ENCODE data around the gene MINDY4. TPM values are rescaled to one million over a fixed set of nuclear protein-coding genes. Genes with fewer than 3 reads are reported as not detected.

Gene MINDY4
- total RNA-seq, 1 donor from 2014 or later = 1.2 TPM

GRCh38 chr7:30923009-30923773 lies 152.0 kb downstream of the MINDY4 start:
- H3K27ac Mint-ChIP-seq = no peak overlapping the region
- no peaks in the 10 kb centered on the region for H3K9me3 Mint-ChIP-seq
- no peak for DNase-seq
- intact Hi-C loops (cut with micrococcal nuclease) = no loop called here
- H3K36me3 Mint-ChIP-seq (ENCODE audit: low read depth) = no peaks in the 10 kb centered on the region
- no peaks in the 10 kb centered on the region for H3K4me1 Mint-ChIP-seq
- no peaks in the 10 kb centered on the region for H3K27me3 Mint-ChIP-seq
- H3K4me3 Mint-ChIP-seq = no peak overlapping the region

- no peaks in the 10 kb centered on the region for H3K4me1 Mint-ChIP-seq
- DNase-seq = no peak
- no peaks in the 10 kb centered on the region for H3K9me3 Mint-ChIP-seq
- H3K27me3 Mint-ChIP-seq = no peaks in the 10 kb centered on the region
- H3K4me3 Mint-ChIP-seq = no peak overlapping the region
- no peak overlapping the region for H3K27ac Mint-ChIP-seq
- intact Hi-C loops (cut with micrococcal nuclease) = no loop called here
- no peaks in the 10 kb centered on the region for H3K36me3 Mint-ChIP-seq (ENCODE audit: low read depth)
Observed at GRCh38 chr7:30923774-30924413, 152.7 kb downstream of the MINDY4 start.

GRCh38 chr7:30924624-30925023 lies 153.4 kb downstream of the MINDY4 start:
- no peaks in the 10 kb centered on the region for H3K36me3 Mint-ChIP-seq (ENCODE audit: low read depth)
- no peaks in the 10 kb centered on the region for H3K9me3 Mint-ChIP-seq
- H3K4me1 Mint-ChIP-seq = no peaks in the 10 kb centered on the region
- no peak for DNase-seq
- no peak overlapping the region for H3K27ac Mint-ChIP-seq
- no peaks in the 10 kb centered on the region for H3K27me3 Mint-ChIP-seq
- H3K4me3 Mint-ChIP-seq = no peak overlapping the region
- intact Hi-C loops (cut with micrococcal nuclease) = no loop called here

GRCh38 chr7:30925117-30925516 lies 153.9 kb downstream of the MINDY4 start:
- Mint-ChIP-seq H3K36me3 (ENCODE audit: low read depth) (no peaks in the 10 kb centered on the region), H3K27ac (no peak overlapping the region), H3K27me3 (no peaks in the 10 kb centered on the region), H3K4me1 (no peaks in the 10 kb centered on the region), H3K4me3 (no peak overlapping the region), H3K9me3 (no peaks in the 10 kb centered on the region)
- no peak for DNase-seq
- intact Hi-C loops (cut with micrococcal nuclease) = no loop called here

- no peaks in the 10 kb centered on the region for H3K36me3 Mint-ChIP-seq (ENCODE audit: low read depth)
- no peaks in the 10 kb centered on the region for H3K4me1 Mint-ChIP-seq
- no peaks in the 10 kb centered on the region for H3K27me3 Mint-ChIP-seq
- intact Hi-C loops (cut with micrococcal nuclease) = no loop called here
- no peak for DNase-seq
- H3K9me3 Mint-ChIP-seq = no peaks in the 10 kb centered on the region
- no peak overlapping the region for H3K27ac Mint-ChIP-seq
- no peak overlapping the region for H3K4me3 Mint-ChIP-seq
Observed at GRCh38 chr7:30925913-30926312, 154.7 kb downstream of the MINDY4 start.

GRCh38 chr7:30926313-30926712 lies 155.1 kb downstream of the MINDY4 start:
- H3K36me3 Mint-ChIP-seq (ENCODE audit: low read depth) = no peaks in the 10 kb centered on the region
- H3K4me3 Mint-ChIP-seq = no peak overlapping the region
- H3K9me3 Mint-ChIP-seq = no peaks in the 10 kb centered on the region
- intact Hi-C loops (cut with micrococcal nuclease) = no loop called here
- H3K4me1 Mint-ChIP-seq = no peaks in the 10 kb centered on the region
- H3K27ac Mint-ChIP-seq = no peak overlapping the region
- H3K27me3 Mint-ChIP-seq = no peaks in the 10 kb centered on the region
- DNase-seq = no peak

GRCh38 chr7:30927040-30927439 lies 155.8 kb downstream of the MINDY4 start:
- intact Hi-C loops (cut with micrococcal nuclease) = no loop called here
- H3K4me3 Mint-ChIP-seq = no peak overlapping the region
- H3K27me3 Mint-ChIP-seq = no peaks in the 10 kb centered on the region
- no peaks in the 10 kb centered on the region for H3K36me3 Mint-ChIP-seq (ENCODE audit: low read depth)
- H3K9me3 Mint-ChIP-seq = no peaks in the 10 kb centered on the region
- no peaks in the 10 kb centered on the region for H3K4me1 Mint-ChIP-seq
- DNase-seq = no peak
- no peak overlapping the region for H3K27ac Mint-ChIP-seq

GRCh38 chr7:30927559-30927958 lies 156.3 kb downstream of the MINDY4 start:
- intact Hi-C loops (cut with micrococcal nuclease) = no loop called here
- Mint-ChIP-seq H3K27me3 (no peaks in the 10 kb centered on the region), H3K9me3 (no peaks in the 10 kb centered on the region), H3K27ac (no peak overlapping the region), H3K4me3 (no peak overlapping the region), H3K36me3 (ENCODE audit: low read depth) (no peaks in the 10 kb centered on the region), H3K4me1 (no peaks in the 10 kb centered on the region)
- DNase-seq = no peak

GRCh38 chr7:30928254-30928872 lies 157.1 kb downstream of the MINDY4 start:
- no peaks in the 10 kb centered on the region for H3K9me3 Mint-ChIP-seq
- intact Hi-C loops (cut with micrococcal nuclease) = no loop called here
- no peak overlapping the region for H3K4me3 Mint-ChIP-seq
- H3K4me1 Mint-ChIP-seq = no peaks in the 10 kb centered on the region
- no peaks in the 10 kb centered on the region for H3K36me3 Mint-ChIP-seq (ENCODE audit: low read depth)
- H3K27me3 Mint-ChIP-seq = no peaks in the 10 kb centered on the region
- DNase-seq = no peak
- no peak overlapping the region for H3K27ac Mint-ChIP-seq

GRCh38 chr7:30929686-30930085 lies 158.5 kb downstream of the MINDY4 start:
- Mint-ChIP-seq H3K9me3 (no peaks in the 10 kb centered on the region), H3K36me3 (ENCODE audit: low read depth) (no peaks in the 10 kb centered on the region), H3K4me1 (no peaks in the 10 kb centered on the region), H3K27ac (no peak overlapping the region), H3K27me3 (no peaks in the 10 kb centered on the region), H3K4me3 (no peak overlapping the region)
- intact Hi-C loops (cut with micrococcal nuclease) = no loop called here
- no peak for DNase-seq

- H3K27ac Mint-ChIP-seq = no peak overlapping the region
- intact Hi-C loops (cut with micrococcal nuclease) = no loop called here
- DNase-seq = no peak
- H3K36me3 Mint-ChIP-seq (ENCODE audit: low read depth) = no peaks in the 10 kb centered on the region
- no peaks in the 10 kb centered on the region for H3K9me3 Mint-ChIP-seq
- no peaks in the 10 kb centered on the region for H3K4me1 Mint-ChIP-seq
- H3K4me3 Mint-ChIP-seq = no peak overlapping the region
- peaks cover 1% of the 10 kb centered on the region for H3K27me3 Mint-ChIP-seq
Observed at GRCh38 chr7:30930621-30931020, 159.4 kb downstream of the MINDY4 start.

GRCh38 chr7:30931161-30931928 lies 160.1 kb downstream of the MINDY4 start:
- Mint-ChIP-seq H3K27ac (no peak overlapping the region), H3K36me3 (ENCODE audit: low read depth) (no peaks in the 10 kb centered on the region), H3K4me3 (no peak overlapping the region), H3K4me1 (no peaks in the 10 kb centered on the region), H3K27me3 (peaks cover 1% of the 10 kb centered on the region), H3K9me3 (no peaks in the 10 kb centered on the region)
- DNase-seq = no peak
- intact Hi-C loops (cut with micrococcal nuclease) = no loop called here

GRCh38 chr7:30931929-30932540 lies 160.8 kb downstream of the MINDY4 start:
- Mint-ChIP-seq H3K9me3 (no peaks in the 10 kb centered on the region), H3K36me3 (ENCODE audit: low read depth) (no peaks in the 10 kb centered on the region), H3K27me3 (peaks cover 4% of the 10 kb centered on the region), H3K27ac (no peak overlapping the region), H3K4me1 (no peaks in the 10 kb centered on the region), H3K4me3 (no peak overlapping the region)
- intact Hi-C loops (cut with micrococcal nuclease) = no loop called here
- peak; percentile 47 for DNase-seq

Data from activated CD4-positive, alpha-beta T cell treated with anti-CD3 and anti-CD28 coated beads, Interleukin-2, amount 10 ng/mL, durations not matched to agents 24 days and 14 days (primary cell).